Stromal cell of bone marrow (primary cell): ENCODE measurements around the gene RPL36AL.
A peak's percentile ranks its signal among the peaks of the same experiment; 100 is the strongest.

Experiments used
- DNase-seq: peaks from one replicate; pipeline ENCODE4 v3.0.0-alpha.2; 2012; ENCODE audit warnings: low read depth

RPL36AL gene

GRCh38 chr14:49620182-49621113 lies at the start of gene RPL36AL, which contains the start of gene MGAT2:
Gene RPL36AL (minus strand): TSS chr14:49620626. CDS start chr14:49619104, 1,522 bp downstream.
Gene MGAT2 (plus strand): TSS chr14:49620799. CDS start chr14:49621269, 470 bp downstream.
- DNase-seq: peak; percentile 98

DNA sequence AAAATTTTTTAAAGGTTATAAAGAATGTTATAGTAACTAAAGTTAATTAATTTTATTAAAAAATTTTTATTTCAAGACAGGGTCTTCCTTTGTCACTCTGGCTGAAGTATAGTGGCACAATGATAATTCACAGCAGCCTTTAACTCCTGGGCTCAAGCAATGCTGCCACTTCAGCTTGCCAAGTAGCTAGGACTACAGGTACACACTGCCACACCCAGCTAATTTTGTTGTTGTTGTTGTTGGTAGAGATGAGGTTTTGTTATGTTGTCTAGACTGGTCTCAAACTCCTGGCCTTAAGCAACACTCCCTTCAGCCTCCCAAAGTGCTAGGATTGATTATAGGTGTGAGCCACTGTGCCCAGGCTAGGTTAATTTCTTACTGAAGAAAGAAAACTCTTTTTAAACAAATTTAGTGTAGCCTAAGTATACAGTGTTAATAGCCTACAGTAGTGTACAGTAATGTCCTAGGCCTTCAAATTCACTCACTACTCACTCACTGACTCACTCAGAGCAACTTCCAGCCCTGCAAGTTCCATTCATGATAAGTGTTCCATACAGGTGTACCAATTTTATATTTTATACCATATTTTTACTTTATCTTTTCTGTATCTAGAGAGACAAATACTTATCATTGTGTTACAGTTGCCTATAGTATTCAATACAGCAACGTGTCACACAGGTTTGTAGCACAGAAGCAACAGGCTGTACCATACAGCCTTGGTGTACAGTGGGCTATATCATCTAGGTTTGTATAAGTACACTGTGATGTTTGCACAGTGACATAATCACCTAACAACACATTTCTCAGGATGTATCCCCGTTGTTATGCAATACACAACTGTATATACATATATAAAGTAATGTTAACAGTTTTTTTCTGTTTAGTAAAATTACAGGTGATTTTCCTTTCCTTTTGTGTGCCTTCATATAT lies 39.4 kb upstream of the RPL36AL start:
- DNase-seq: no peak

DNA sequence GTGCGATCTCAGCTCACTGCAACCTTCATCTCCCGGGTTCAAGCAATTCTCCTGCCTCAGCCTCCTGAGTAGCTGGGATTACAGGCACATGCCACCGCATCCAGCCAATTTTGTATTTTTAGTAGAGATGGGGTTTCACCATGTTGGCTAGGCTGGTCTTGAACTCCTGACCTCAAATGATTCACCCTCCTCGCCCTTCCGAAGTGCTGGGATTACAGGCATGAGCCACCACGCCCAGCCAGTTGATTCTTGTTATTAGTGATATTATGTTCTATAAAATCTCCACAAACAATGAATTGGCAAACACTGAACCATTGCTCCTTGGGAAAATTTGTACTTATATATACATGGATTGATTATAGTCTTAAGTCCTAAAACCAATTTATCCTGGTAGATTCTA lies 37.1 kb upstream of the RPL36AL start:
- DNase-seq: peak; percentile 14

DNA sequence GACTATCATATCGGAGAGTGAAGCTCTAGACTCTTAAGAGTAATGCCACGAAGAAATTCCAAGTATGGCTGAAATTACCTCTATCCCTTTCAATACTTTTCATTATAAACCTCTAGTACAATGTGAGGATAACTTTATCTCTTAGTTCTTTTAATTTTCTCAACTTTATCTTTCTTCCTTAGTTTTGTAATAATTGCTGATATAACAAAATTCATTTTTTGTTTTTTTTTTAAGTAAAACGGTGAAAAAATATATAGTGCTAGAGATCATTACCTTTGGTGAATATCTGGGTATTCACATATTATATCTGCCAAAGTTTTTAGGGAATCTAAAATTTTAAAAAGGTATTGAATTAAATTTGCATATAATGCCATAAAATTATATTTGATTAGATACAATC lies 34.1 kb upstream of the RPL36AL start:
- no peak for DNase-seq

GRCh38 chr14:49653508-49653907 lies 33.1 kb upstream of the RPL36AL start:
- DNase-seq: no peak

DNA sequence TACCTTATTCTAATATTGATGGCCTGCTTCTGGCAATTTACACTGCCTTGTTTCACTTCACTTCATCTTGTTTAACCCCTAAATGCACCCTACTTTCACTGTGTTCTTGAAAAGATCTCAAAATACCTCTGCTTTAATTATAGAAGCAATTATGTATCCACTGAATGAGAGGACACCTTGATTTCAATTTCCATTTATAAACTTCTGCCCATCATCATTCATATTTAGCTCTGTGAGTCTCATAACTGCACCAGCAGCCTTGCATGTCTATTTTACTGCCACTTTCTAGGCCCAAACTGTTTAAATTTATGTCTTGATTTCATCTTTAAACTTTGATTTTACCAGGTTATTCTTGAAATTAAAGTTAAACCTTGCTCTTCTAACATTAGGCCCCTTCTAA lies 21.7 kb upstream of the RPL36AL start:
- DNase-seq: no peak

DNA sequence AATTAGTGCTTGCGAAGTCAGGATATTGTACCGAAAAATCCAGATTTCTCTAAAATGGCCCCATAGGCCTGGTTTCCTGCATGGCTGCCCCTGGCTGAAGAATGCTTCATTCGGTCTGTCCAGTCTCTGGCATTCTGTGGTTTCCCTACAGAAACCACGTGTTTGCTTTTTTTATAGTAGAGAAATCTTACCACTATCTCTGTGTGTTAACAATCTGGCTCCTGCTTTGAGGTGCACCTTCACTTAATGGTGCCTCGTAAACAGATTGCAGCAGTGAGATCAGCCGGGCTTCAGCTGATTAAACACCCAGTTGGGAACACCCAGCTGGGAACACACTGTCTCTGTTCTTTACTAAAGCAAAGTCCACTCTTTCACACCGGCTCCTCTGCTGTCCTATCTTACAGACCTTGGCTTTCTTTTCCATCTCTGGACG lies 21.3 kb upstream of the RPL36AL start:
- DNase-seq: no peak

DNA sequence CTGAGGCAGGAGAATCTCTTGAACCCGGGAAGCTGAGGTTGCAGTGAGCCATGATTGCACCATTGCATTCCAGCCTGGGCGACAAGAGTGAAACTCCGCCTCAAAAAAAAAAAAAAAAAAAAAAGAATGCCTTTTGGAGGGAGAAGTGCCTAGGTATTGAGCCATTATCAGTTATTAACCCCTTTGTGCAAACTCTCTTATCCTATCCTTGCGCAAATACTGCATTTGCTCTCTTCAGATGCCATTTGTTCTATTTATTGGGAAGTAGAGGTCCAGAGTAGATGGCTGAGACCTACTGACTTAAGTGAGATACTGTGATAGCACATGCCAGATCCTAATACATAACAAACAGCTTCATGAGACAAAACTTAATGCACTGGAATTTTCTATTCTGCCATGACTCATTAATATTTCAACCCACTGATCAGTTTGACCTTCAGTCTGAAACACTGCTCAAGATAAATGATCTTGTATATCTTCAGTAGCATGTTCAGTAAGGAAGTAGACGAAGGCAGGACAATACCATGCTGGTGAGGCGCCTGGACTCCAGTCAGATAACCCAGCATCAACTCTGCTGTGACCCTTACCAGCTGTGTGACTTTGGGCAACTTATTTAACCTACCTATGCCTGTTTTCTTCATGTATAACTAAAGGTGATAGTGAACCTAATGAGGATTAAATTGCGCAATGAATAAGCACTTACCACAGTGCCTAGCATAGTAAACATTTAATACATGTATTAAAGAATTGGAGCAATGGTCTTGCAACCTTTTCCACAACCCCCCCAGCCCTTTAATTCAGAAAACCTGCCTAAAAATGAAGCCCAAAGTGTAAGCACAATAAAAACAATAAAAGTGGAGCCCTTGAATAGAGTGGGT lies 20.4 kb upstream of the RPL36AL start:
- no peak for DNase-seq

DNA sequence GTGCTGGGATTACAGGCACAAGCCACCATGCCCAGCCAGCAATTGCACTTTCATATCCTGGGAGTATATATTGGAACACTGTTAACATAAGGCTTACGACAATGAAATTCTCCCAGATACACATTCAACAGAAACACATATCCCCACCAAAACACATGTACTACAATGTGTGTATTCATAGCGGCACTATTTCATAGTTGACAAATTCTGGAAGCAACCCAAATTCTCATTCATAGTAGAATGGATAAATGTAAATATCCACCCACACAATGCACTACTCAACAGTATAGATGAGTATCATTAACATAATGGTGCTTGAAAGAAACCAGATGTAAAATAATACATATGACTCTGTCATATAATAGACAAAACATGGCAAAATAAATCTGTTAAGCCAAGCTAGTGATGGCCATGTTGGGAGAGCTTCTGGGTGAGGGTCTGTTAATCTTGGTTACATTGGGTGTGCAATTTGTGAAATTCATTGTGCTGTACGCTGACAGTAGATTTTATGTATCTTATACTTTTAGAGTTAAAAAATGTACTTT lies 17.2 kb upstream of the RPL36AL start:
- DNase-seq: no peak

- DNase-seq: no peak
These were observed 16.4 kb upstream of the RPL36AL start for GRCh38 chr14:49636866-49637265.

GRCh38 chr14:49634547-49635334 lies 14.3 kb upstream of the RPL36AL start, which contains the start of gene DNAAF2:
Gene DNAAF2 (minus strand): TSS chr14:49635244. CDS start chr14:49635149, 95 bp downstream.
- peak; percentile 69 for DNase-seq

DNA sequence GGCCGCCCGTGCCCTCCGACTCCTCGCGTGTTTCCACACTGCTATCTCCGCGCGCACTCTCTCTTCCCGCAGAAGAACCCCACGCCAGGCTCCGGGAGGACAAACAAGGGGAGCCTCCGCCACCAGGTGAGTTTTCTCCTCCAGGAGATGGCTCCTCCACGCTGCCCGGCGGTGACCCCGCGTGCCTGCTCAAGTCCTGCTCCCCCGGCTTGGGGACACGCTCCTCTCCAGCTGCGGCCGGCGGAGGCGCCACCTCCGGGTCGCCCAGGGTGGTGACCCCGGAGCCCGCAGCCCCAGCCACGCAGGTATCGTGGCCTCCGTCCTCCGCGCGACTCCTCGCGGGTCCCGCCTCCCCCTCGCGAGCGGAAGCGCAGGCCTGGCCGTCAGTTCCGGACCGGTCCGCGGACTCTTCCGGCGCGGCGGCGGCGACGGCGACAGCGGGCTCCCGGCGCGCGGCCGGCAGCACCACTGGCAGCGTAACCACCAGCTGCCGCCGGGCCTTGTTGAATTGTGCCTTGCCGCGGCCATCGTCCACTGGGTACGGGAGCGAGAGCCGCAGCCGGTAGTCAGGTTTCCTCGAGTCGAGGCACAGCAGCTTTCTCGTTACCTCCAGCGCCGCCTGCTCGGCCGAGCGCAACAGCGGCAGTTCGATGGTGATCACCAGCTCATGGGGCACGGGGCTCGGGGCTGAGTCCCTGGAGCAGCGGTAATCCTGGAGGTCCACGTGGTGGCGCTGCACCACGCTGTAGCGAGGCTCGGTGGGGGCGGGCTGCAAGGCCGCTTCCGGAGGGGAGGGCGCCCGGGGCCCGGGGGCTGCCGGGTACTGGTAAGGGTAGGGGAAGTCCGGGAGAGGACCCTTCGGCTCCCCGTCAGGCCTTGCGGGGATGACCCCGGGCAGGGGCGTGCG lies 13.5 kb upstream of the RPL36AL start:
- DNase-seq: peak; percentile 88

GRCh38 chr14:49623941-49624839 lies 3.8 kb upstream of the RPL36AL start:
- no peak for DNase-seq

GRCh38 chr14:49623387-49623786 lies 3.0 kb upstream of the RPL36AL start:
- no peak for DNase-seq

- no peak for DNase-seq
These were observed 1.7 kb upstream of the RPL36AL start for GRCh38 chr14:49622022-49622607.

- DNase-seq: no peak
These were observed 872 bp upstream of the RPL36AL start for GRCh38 chr14:49621114-49621881.

DNA sequence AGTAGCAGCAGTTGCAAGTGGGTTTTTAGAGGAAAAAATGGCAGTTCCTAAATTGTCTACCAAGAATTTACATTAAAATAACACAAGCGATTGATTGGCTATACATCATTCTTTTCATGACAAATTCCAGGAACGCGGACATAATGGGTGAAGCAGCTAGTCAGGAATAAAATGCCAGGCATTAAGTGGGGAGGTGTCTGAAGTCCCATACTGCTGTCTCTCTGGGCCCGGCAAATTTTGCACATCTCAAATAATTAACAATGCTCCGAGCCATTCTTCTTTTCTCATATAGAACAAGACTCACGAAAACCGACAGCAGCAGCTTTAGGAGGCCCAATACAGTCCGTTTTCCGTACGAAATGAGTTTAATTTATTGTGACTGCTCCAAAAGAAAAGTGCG lies 696 bp downstream of the RPL36AL start:
- DNase-seq: no peak
